Tibial nerve (tissue), 4 donors: Measurements from ENCODE around the gene CD244.

Experiments
- EP300 ChIP-seq, 2 donors: sonication (generic); formaldehyde crosslinking; IDR thresholded peaks; one replicate each; pipeline ENCODE4 v1.6.1; 2017; ENCODE audit warnings: antibody characterized with exemption in 2 of 2, mild to moderate bottlenecking in 1 of 2
- POLR2A ChIP-seq, 2 donors: fragments of 450-650 bp; IDR thresholded peaks; one replicate each; pipeline ENCODE4 v1.6.1; 2017; ENCODE audit warnings: antibody characterized with exemption in 2 of 2, mild to moderate bottlenecking in 2 of 2, moderate library complexity in 2 of 2
- TF ChIP-seq, protein P1 (sequence below), 5 experiments: fragments of 200-600 bp in 3 of 5; fragments of 450-650 bp in 2 of 5; sonication (generic) in 3 of 5; IDR thresholded peaks; one replicate each; pipeline ENCODE4 v1.5.1; 2016 to 2019; ENCODE audit warnings: antibody characterized with exemption in 5 of 5, mild to moderate bottlenecking in 3 of 5, moderate library complexity in 2 of 5

GRCh38 chr1:160874935-160875334 lies 12.2 kb upstream of the CD244 start:
- TF ChIP-seq, protein P1, sequence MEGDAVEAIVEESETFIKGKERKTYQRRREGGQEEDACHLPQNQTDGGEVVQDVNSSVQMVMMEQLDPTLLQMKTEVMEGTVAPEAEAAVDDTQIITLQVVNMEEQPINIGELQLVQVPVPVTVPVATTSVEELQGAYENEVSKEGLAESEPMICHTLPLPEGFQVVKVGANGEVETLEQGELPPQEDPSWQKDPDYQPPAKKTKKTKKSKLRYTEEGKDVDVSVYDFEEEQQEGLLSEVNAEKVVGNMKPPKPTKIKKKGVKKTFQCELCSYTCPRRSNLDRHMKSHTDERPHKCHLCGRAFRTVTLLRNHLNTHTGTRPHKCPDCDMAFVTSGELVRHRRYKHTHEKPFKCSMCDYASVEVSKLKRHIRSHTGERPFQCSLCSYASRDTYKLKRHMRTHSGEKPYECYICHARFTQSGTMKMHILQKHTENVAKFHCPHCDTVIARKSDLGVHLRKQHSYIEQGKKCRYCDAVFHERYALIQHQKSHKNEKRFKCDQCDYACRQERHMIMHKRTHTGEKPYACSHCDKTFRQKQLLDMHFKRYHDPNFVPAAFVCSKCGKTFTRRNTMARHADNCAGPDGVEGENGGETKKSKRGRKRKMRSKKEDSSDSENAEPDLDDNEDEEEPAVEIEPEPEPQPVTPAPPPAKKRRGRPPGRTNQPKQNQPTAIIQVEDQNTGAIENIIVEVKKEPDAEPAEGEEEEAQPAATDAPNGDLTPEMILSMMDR (IDR thresholded peaks at IDR 0.05) = no peak
- TF ChIP-seq POLR2A (IDR thresholded peaks at IDR 0.05) (no peak), EP300 (IDR thresholded peaks at IDR 0.05) (no peak)
